ENCODE data around the gene CNTNAP5.
"Not testable (repeated sequence)": the region's sequence is repeated elsewhere in the genome, so short reads cannot be mapped to it uniquely, and the experiment has no call there.

The CNTNAP5 gene

GRCh38 chr2:124323321-124323720, 298.2 kb downstream of the CNTNAP5 start:
- DNase-seq (no peak), ATAC-seq (no peak)

GRCh38 chr2:124325667-124326440, 300.8 kb downstream of the CNTNAP5 start:
- ATAC-seq (no peak), DNase-seq (no peak)

GRCh38 chr2:124327303-124327702, 302.2 kb downstream of the CNTNAP5 start:
- ATAC-seq: no peak
- DNase-seq: no peak

GRCh38 chr2:124328397-124328796, 303.3 kb downstream of the CNTNAP5 start:
- no peak for DNase-seq
- no peak for ATAC-seq

- DNase-seq (no peak), ATAC-seq (no peak)
These were observed 308.7 kb downstream of the CNTNAP5 start for GRCh38 chr2:124333784-124334183.

- no peak for DNase-seq
- no peak for ATAC-seq
These were observed 310.0 kb downstream of the CNTNAP5 start for GRCh38 chr2:124335058-124335457.

GRCh38 chr2:124339709-124340108, 314.6 kb downstream of the CNTNAP5 start:
- no peak for DNase-seq
- no peak for ATAC-seq

GRCh38 chr2:124343827-124344498, 318.9 kb downstream of the CNTNAP5 start:
- DNase-seq (no peak), ATAC-seq (no peak)

GRCh38 chr2:124347209-124347608, 322.1 kb downstream of the CNTNAP5 start:
- DNase-seq (no peak), ATAC-seq (no peak)

- ATAC-seq (no peak), DNase-seq (no peak)
These were observed 328.6 kb downstream of the CNTNAP5 start for GRCh38 chr2:124353656-124354055.

- no peak for DNase-seq
- ATAC-seq: no peak
These were observed 329.4 kb downstream of the CNTNAP5 start for GRCh38 chr2:124354466-124354865.

- not testable (repeated sequence) for DNase-seq, ATAC-seq
These were observed 336.9 kb downstream of the CNTNAP5 start for GRCh38 chr2:124361966-124362365.

GRCh38 chr2:124369181-124369580, 344.1 kb downstream of the CNTNAP5 start:
- no peak for ATAC-seq

GRCh38 chr2:124380221-124380749, 355.2 kb downstream of the CNTNAP5 start:
- ATAC-seq (no peak), DNase-seq (no peak)

More at GRCh38 chr2:124369181-124369580, 344.1 kb downstream of the CNTNAP5 start:
- DNase-seq: no peak

- ATAC-seq (no peak), DNase-seq (no peak)
These were observed 357.1 kb downstream of the CNTNAP5 start for GRCh38 chr2:124382067-124382618.

GRCh38 chr2:124395961-124396360, 370.9 kb downstream of the CNTNAP5 start:
- ATAC-seq (no peak), DNase-seq (no peak)

GRCh38 chr2:124402274-124402673, 377.2 kb downstream of the CNTNAP5 start:
- no peak for ATAC-seq
- no peak for DNase-seq

GRCh38 chr2:124407836-124408534, 382.9 kb downstream of the CNTNAP5 start:
- not testable (repeated sequence) for ATAC-seq, DNase-seq

GRCh38 chr2:124424074-124424473, 399.0 kb downstream of the CNTNAP5 start:
- DNase-seq (no peak), ATAC-seq (no peak)

GRCh38 chr2:124426122-124426521, 401.0 kb downstream of the CNTNAP5 start:
- ATAC-seq: no peak
- no peak for DNase-seq

- ATAC-seq (no peak), DNase-seq (no peak)
These were observed 401.5 kb downstream of the CNTNAP5 start for GRCh38 chr2:124426625-124427024.

GRCh38 chr2:124437811-124438210, 412.7 kb downstream of the CNTNAP5 start:
- ATAC-seq (no peak), DNase-seq (no peak)

Data from stimulated activated naive CD8-positive, alpha-beta T cell treated with anti-CD3 and anti-CD28 coated beads, Interleukin-15, Interleukin-2, amounts not matched to agents 100 U/mL and 50 U/mL, for 24 hours (primary cell).